ENCODE results near the gene VSIG10L2.
A peak's percentile ranks its signal among the peaks of the same experiment; 100 is the strongest.
"Not testable (repeated sequence)": the region's sequence is repeated elsewhere in the genome, so short reads cannot be mapped to it uniquely, and the experiment has no call there.

VSIG10L2 gene

GRCh38 chr11:125910226-125910849 lies 35.5 kb upstream of the VSIG10L2 start:
- H3K27ac ChIP-seq, result no peak overlapping the region
- no peak for TF ChIP-seq CTCF (IDR thresholded peaks at IDR 0.05)
- TF ChIP-seq ZFX (IDR thresholded peaks at IDR 0.05; ENCODE audit: borderline replicate concordance), result no peak

- TF ChIP-seq CTCF (IDR thresholded peaks at IDR 0.05), result peak; percentile 39
- not testable (repeated sequence) for H3K27ac ChIP-seq
Observed at GRCh38 chr11:125914601-125915000, 31.2 kb upstream of the VSIG10L2 start.

- no peak overlapping the region for H3K27ac ChIP-seq
- TF ChIP-seq ZFX (IDR thresholded peaks at IDR 0.05; ENCODE audit: borderline replicate concordance) (no peak), CTCF (IDR thresholded peaks at IDR 0.05) (no peak)
Observed at GRCh38 chr11:125916683-125917347, 29.0 kb upstream of the VSIG10L2 start.

GRCh38 chr11:125918140-125918840 lies 27.6 kb upstream of the VSIG10L2 start:
- no peak overlapping the region for H3K27ac ChIP-seq
- TF ChIP-seq ZFX (IDR thresholded peaks at IDR 0.05; ENCODE audit: borderline replicate concordance) (no peak), CTCF (IDR thresholded peaks at IDR 0.05) (no peak; the same call in 1 of the 2 replicates)

GRCh38 chr11:125921042-125921441 lies 24.8 kb upstream of the VSIG10L2 start:
- TF ChIP-seq CTCF (IDR thresholded peaks at IDR 0.05) (no peak), ZFX (IDR thresholded peaks at IDR 0.05; ENCODE audit: borderline replicate concordance) (no peak)
- no peak overlapping the region for H3K27ac ChIP-seq

GRCh38 chr11:125922156-125922555 lies 23.7 kb upstream of the VSIG10L2 start:
- no peak overlapping the region for H3K27ac ChIP-seq
- TF ChIP-seq CTCF (IDR thresholded peaks at IDR 0.05) (no peak), ZFX (IDR thresholded peaks at IDR 0.05; ENCODE audit: borderline replicate concordance) (no peak)

Data from 22Rv1 (cell line).